Gastrocnemius medialis (tissue), 4 donors: ENCODE data around the gene IGF1R. TPM values are rescaled to one million over a fixed set of nuclear protein-coding genes. Genes with fewer than 3 reads are reported as not detected.

ENCODE experiments used
- ATAC-seq, 2 donors: fragments of 150-250 bp; one replicate each; pipeline ENCODE4 v1.9.1; 2016
- DNase-seq, 2 donors: peaks; one replicate each; pipeline ENCODE4 v3.0.0-alpha.2; 2019
- H3K27ac ChIP-seq, 4 donors: fragments of 200-600 bp; sonication (generic); 1 replicate in 1 of 4; 2 replicates in 3 of 4; pipeline ENCODE4 v1.5.1; 2016 to 2018; ENCODE audit warnings: mild to moderate bottlenecking in 2 of 4, moderate library complexity in 1 of 4
- H3K27me3 ChIP-seq, 3 donors: fragments of 200-600 bp; sonication (generic) in 2 of 3; 1 replicate in 1 of 3; 2 replicates in 2 of 3; pipeline versions ENCODE4 v1.5.1 to v1.6.0; 2016 to 2019; ENCODE audit warnings: mild to moderate bottlenecking in 1 of 3, moderate library complexity in 1 of 3
- H3K36me3 ChIP-seq, 2 donors: fragments of 200-600 bp; sonication (generic) in 1 of 2; one replicate each; pipeline ENCODE4 v1.5.1; 2017 to 2018
- H3K4me1 ChIP-seq, 2 donors: fragments of 200-600 bp; sonication (generic) in 1 of 2; one replicate each; pipeline ENCODE4 v1.5.1; 2016 to 2017; ENCODE audit warnings: mild to moderate bottlenecking in 2 of 2
- H3K4me3 ChIP-seq, 4 donors: fragments of 200-600 bp; sonication (generic) in 3 of 4; 1 replicate in 1 of 4; 2 replicates in 3 of 4; pipeline ENCODE4 v1.5.1; 2016 to 2019; ENCODE audit warnings: mild to moderate bottlenecking in 2 of 4
- H3K9me3 ChIP-seq, 3 donors: fragments of 200-600 bp; sonication (generic) in 2 of 3; 1 replicate in 1 of 3; 2 replicates in 2 of 3; pipeline ENCODE4 v1.5.1; 2016 to 2019
- CTCF ChIP-seq, 5 experiments: fragments of 450-650 bp in 3 of 5; fragments of 200-600 bp in 2 of 5; sonication (generic) in 2 of 5; IDR thresholded peaks in 4 of 5; conservative IDR thresholded peaks in 1 of 5; 1 replicate in 4 of 5; 2 replicates in 1 of 5; pipeline ENCODE4 v1.5.1; 2016 to 2019; ENCODE audit warnings: antibody characterized with exemption in 5 of 5, mild to moderate bottlenecking in 3 of 5, moderate library complexity in 3 of 5
- POLR2A ChIP-seq, 2 donors: fragments of 450-650 bp; IDR thresholded peaks; one replicate each; pipeline ENCODE4 v1.6.1; 2017; ENCODE audit warnings: antibody characterized with exemption in 2 of 2, mild to moderate bottlenecking in 2 of 2, moderate library complexity in 2 of 2
- in situ Hi-C, 4 donors: fragments of 200-750 bp; cut with MboI; loops; one replicate each; pipeline versions ENCODE4 v1.15.0 to v1.8.0; 2017; ENCODE audit warnings: low sequenced_read_pairs in 4 of 4
- intact Hi-C: fragments of 100-400 bp; cut with DNase I; formaldehyde crosslinking; loops from one replicate; pipeline ENCODE4 v1.15.1; 2023; ENCODE audit warnings: low total_unique reads
- total RNA-seq, 4 donors: library from RNA; depleted of rRNA; stranded (reverse); fragments of >200 nt; gene quantifications; one replicate each; pipeline versions ENCODE4 v1.1.0 to v1.2.3, GENCODE V29; 2016

IGF1R gene
- total RNA-seq, 4 donors from 2014 or later: 10.1 to 50.4 (median 12.3) TPM

- ATAC-seq: no peak
- DNase-seq: no peak
- TF ChIP-seq POLR2A (IDR thresholded peaks at IDR 0.05) (no peak), CTCF (IDR thresholded peaks at IDR 0.05 in 4 of 5, conservative IDR thresholded peaks at IDR 0.05 in 1 of 5) (no peak)
- no peak overlapping the region for H3K27ac ChIP-seq
- intact Hi-C loops (no loop called here), in situ Hi-C loops (no loop called here)
- H3K4me3 ChIP-seq: no peak overlapping the region
- no peaks in the 10 kb centered on the region for H3K27me3 ChIP-seq
- H3K4me1 ChIP-seq: peaks cover 5 to 22% of the 10 kb centered on the region in 2 donors
- peaks cover 0 to 35% of the 10 kb centered on the region in 2 donors for H3K36me3 ChIP-seq
- H3K9me3 ChIP-seq: no peaks in the 10 kb centered on the region
Measured at GRCh38 chr15:98937413-98938104, 289.2 kb downstream of the IGF1R start.

GRCh38 chr15:98938105-98938417 lies 289.7 kb downstream of the IGF1R start:
- no peak for DNase-seq
- H3K36me3 ChIP-seq: peaks cover 0 to 35% of the 10 kb centered on the region in 2 donors
- H3K27ac ChIP-seq: no peak overlapping the region
- no peaks in the 10 kb centered on the region for H3K9me3 ChIP-seq
- H3K4me1 ChIP-seq: peaks cover 10 to 27% of the 10 kb centered on the region in 2 donors
- intact Hi-C loops: no loop called here
- in situ Hi-C loops: no loop called here
- no peak for ATAC-seq
- TF ChIP-seq POLR2A (IDR thresholded peaks at IDR 0.05) (no peak), CTCF (IDR thresholded peaks at IDR 0.05 in 4 of 5, conservative IDR thresholded peaks at IDR 0.05 in 1 of 5) (no peak)
- no peak overlapping the region for H3K4me3 ChIP-seq
- H3K27me3 ChIP-seq: no peaks in the 10 kb centered on the region

DNA sequence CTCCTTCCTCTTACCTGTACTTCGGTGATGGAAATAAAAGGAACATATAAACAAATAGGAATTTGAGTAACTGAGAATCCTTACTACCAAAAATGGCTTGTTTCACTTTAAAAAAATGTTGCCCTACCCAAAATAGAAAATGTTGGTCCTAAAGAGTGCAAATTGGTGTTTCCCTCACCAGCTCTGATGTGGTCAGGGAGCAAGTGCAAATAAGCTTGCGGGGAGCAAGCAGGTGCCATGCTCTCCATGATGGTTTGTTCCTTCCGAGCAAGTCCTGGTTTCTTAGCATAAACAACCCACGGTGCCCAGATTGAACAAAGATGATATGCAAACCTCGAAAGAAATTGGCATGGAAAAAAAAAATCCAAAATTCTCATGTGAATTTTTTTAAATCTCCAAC lies 290.5 kb downstream of the IGF1R start:
- DNase-seq: no peak
- in situ Hi-C loops: no loop called here
- Histone ChIP-seq H3K36me3 (peaks cover 0 to 31% of the 10 kb centered on the region in 2 donors), H3K27me3 (no peaks in the 10 kb centered on the region), H3K9me3 (no peaks in the 10 kb centered on the region), H3K4me1 (peaks cover 15 to 32% of the 10 kb centered on the region in 2 donors), H3K27ac (no peak overlapping the region), H3K4me3 (no peak overlapping the region)
- intact Hi-C loops: no loop called here
- TF ChIP-seq CTCF (IDR thresholded peaks at IDR 0.05 in 4 of 5, conservative IDR thresholded peaks at IDR 0.05 in 1 of 5): no peak
- TF ChIP-seq POLR2A (IDR thresholded peaks at IDR 0.05): no peak
- ATAC-seq: no peak

DNA sequence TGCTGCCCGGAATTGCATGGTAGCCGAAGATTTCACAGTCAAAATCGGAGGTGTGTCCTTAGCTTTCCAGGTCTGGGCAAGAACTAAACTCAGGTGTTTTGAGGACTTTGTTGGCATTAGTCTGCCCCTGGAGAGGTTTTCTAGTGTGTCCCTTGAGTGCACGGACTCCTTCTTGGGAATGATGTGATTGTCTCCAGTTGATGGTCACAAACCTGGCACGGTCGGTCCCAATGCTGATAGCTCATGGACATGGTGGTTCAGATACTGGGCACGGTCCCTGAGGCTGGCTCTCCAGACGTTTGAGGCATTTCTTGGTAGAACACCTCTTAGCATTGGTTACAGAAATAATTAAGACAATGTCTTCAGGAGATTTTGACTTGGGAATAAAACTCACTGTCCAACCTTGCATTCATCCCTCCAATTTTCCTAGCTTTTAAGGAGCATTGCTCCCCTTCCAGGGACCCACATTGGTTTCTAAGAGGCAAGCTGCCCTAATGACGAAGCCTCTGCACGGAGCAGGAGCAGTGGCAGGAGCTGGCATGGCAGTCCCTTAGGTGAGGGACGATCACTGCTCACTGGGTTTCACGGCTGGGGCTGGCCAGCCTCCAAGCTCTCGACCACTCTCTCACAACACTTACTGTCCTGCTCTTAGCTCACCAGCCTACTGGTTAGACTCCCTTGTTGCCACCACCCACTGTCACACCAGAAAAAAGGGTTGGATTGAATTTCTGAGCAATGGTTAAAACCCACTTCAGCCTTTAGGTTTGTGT lies 291.2 kb downstream of the IGF1R start:
- intact Hi-C loops: loop anchor here (5.0 kb wide), 1 partner anchor 68 kb away; the partner anchor contains the start of gene PGPEP1L
- H3K36me3 ChIP-seq: peaks cover 0 to 30% of the 10 kb centered on the region in 2 donors

More for the DNA sequence above, 291.2 kb downstream of the IGF1R start:
- Histone ChIP-seq H3K27me3 (no peaks in the 10 kb centered on the region), H3K9me3 (no peaks in the 10 kb centered on the region), H3K27ac (no peak overlapping the region), H3K4me1 (peaks cover 22 to 39% of the 10 kb centered on the region in 2 donors), H3K4me3 (no peak overlapping the region)
- DNase-seq (no peak), ATAC-seq (no peak)
- in situ Hi-C loops: loop anchor here in 3 of 4 donors (5.0 to 10.0 kb wide), 2 partner anchors 115 to 118 kb away; no protein-coding TSS in a partner anchor
- no peak for TF ChIP-seq POLR2A (IDR thresholded peaks at IDR 0.05)
